A549 (cell line): Measurements from ENCODE around the gene PDGFA. TPM values are rescaled to one million over a fixed set of nuclear protein-coding genes. Genes with fewer than 3 reads are reported as not detected.

Source experiments
- ATAC-seq, 2 experiments: fragments of 200-7000 bp in 1 of 2; fragments of >200 bp in 1 of 2; cut with Nextera tagmentation in 1 of 2; cut with Tn5 transposase in 1 of 2; 3 replicates each; pipeline versions ENCODE4 v1.8.0 to v1.9.1; 2018 to 2020; ENCODE audit warnings: mild to moderate bottlenecking in 1 of 2, moderate library complexity in 1 of 2
- CTCF ChIA-PET: fragments of 300-600 bp; sonication (Branson Sonifier 250); formaldehyde crosslinking; extraction: SDS; loops from one replicate; lab custom pipeline; 2021; ENCODE audit warnings: antibody characterized with exemption, inconsistent platforms; lab: Yijun Ruan, JAX
- POLR2A ChIA-PET: fragments of 350-600 bp; formaldehyde crosslinking; extraction: SDS; loops from one replicate; lab custom pipeline; 2021; ENCODE audit warnings: antibody characterized with exemption, inconsistent platforms; lab: Yijun Ruan, JAX
- DNase-seq, 2 experiments: peaks; one replicate each; pipeline versions ENCODE4 v3.0.0 to v3.0.0-alpha.2; 2011 to 2016; ENCODE audit warnings: low read depth in 1 of 2, low spot score in 1 of 2
- FAIRE-seq: peaks from 2 replicates; lab custom pipeline; 2011; peaks lifted over from hg19 to GRCh38; lab: Jason Lieb, UNC
- H3K27ac ChIP-seq, 2 experiments: fragments of >200 bp; sonication (Bioruptor Twin); formaldehyde crosslinking; 3 replicates each; pipeline ENCODE4 v1.5.1; 2016 to 2017
- H3K4me1 ChIP-seq: fragments of >200 bp; sonication (Bioruptor Twin); formaldehyde crosslinking; 3 replicates; pipeline ENCODE4 v1.6.1; 2016
- H3K4me2 ChIP-seq: fragments of >200 bp; sonication (Bioruptor Twin); formaldehyde crosslinking; 3 replicates; pipeline ENCODE4 v1.6.1; 2016
- H3K4me3 ChIP-seq: fragments of >200 bp; sonication (Bioruptor Twin); formaldehyde crosslinking; 3 replicates; pipeline ENCODE4 v1.5.1; 2016
- H3K9me3 ChIP-seq: fragments of >200 bp; sonication (Bioruptor Twin); formaldehyde crosslinking; 3 replicates; pipeline ENCODE4 v1.6.1; 2016
- CBX2 ChIP-seq: fragments of 200-600 bp; sonication (generic); IDR thresholded peaks from 2 replicates; pipeline ENCODE4 v1.6.1; 2016; ENCODE audit warnings: low read depth, mild to moderate bottlenecking, borderline replicate concordance
- CHD2 ChIP-seq: fragments of 150-350 bp; IDR thresholded peaks from 2 replicates; pipeline ENCODE4 v1.6.1; 2014; ENCODE audit warnings: low read length; ENCODE audit not compliant: partially characterized antibody
- CTCF ChIP-seq: fragments of >200 bp; sonication (Bioruptor Twin); formaldehyde crosslinking; IDR thresholded peaks from 3 replicates; pipeline ENCODE4 v1.5.1; 2016
- E2F6 ChIP-seq: IDR thresholded peaks from 2 replicates; pipeline ENCODE4 v1.6.1; 2012; ENCODE audit warnings: low read depth, borderline replicate concordance
- EHF ChIP-seq: fragments of 250-450 bp; sonication (Bioruptor Pico); IDR thresholded peaks from 2 replicates; pipeline ENCODE4 v1.5.0; 2020; ENCODE audit warnings: mild to moderate bottlenecking
- EHMT2 ChIP-seq: fragments of 200-600 bp; sonication (generic); IDR thresholded peaks from 2 replicates; pipeline ENCODE4 v1.6.1; 2016; ENCODE audit warnings: antibody characterized with exemption, low read depth, mild to moderate bottlenecking, moderate library complexity
- EP300 ChIP-seq, 2 experiments: fragments of >200 bp; sonication (Bioruptor Twin); formaldehyde crosslinking; IDR thresholded peaks; 2 replicates in 1 of 2; 3 replicates in 1 of 2; pipeline ENCODE4 v1.6.1; 2016 to 2017
- FOSL2 ChIP-seq, 2 experiments: fragments of 450-650 bp in 1 of 2; fragments of >200 bp in 1 of 2; sonication (Bioruptor Twin) in 1 of 2; formaldehyde crosslinking; IDR thresholded peaks; 2 replicates each; pipeline versions ENCODE4 v1.5.0 to v1.6.1; 2016 to 2020; ENCODE audit warnings: mild to moderate bottlenecking in 1 of 2, moderate library complexity in 1 of 2
- FOXS1 ChIP-seq: fragments of 250-450 bp; sonication (Bioruptor Pico); IDR thresholded peaks from 2 replicates; pipeline ENCODE4 v1.5.0; 2020; ENCODE audit warnings: mild to moderate bottlenecking, moderate library complexity
- HES2 ChIP-seq: fragments of >200 bp; sonication (Bioruptor Twin); formaldehyde crosslinking; IDR thresholded peaks from 2 replicates; pipeline ENCODE4 v1.6.1; 2016
- HOXB13 ChIP-seq: fragments of 250-450 bp; sonication (Bioruptor Pico); IDR thresholded peaks from 2 replicates; pipeline ENCODE4 v1.5.0; 2020; ENCODE audit warnings: low read depth, mild to moderate bottlenecking, moderate library complexity
- JUNB ChIP-seq: fragments of >200 bp; sonication (Bioruptor Twin); formaldehyde crosslinking; IDR thresholded peaks from 2 replicates; pipeline ENCODE4 v1.6.1; 2016
- KDM1A ChIP-seq: fragments of 200-600 bp; sonication (generic); IDR thresholded peaks from 2 replicates; pipeline ENCODE4 v1.6.1; 2016; ENCODE audit warnings: low read depth, mild to moderate bottlenecking
- MAFK ChIP-seq: fragments of 450-650 bp; IDR thresholded peaks from 2 replicates; pipeline ENCODE4 v1.6.1; 2014; ENCODE audit not compliant: partially characterized antibody
- MYC ChIP-seq: IDR thresholded peaks from 2 replicates; pipeline ENCODE4 v1.6.1; 2012; ENCODE audit warnings: mild to moderate bottlenecking, inconsistent platforms, low read length, improper control_type of control experiment, borderline replicate concordance
- NFE2L2 ChIP-seq: fragments of 150-350 bp; conservative IDR thresholded peaks from 2 replicates; pipeline ENCODE4 v1.6.1; 2014; ENCODE audit warnings: low read length
- NPAS2 ChIP-seq: fragments of 250-450 bp; sonication (Bioruptor Pico); IDR thresholded peaks from 2 replicates; pipeline ENCODE4 v1.8.0; 2022; ENCODE audit warnings: mild to moderate bottlenecking, moderate library complexity, borderline replicate concordance
- PBX3 ChIP-seq: IDR thresholded peaks from 2 replicates; pipeline ENCODE4 v1.6.1; 2012
- POLR2A ChIP-seq: IDR thresholded peaks from 2 replicates; pipeline ENCODE4 v1.6.1; 2012; ENCODE audit warnings: mild to moderate bottlenecking, low read length
- RARB ChIP-seq: fragments of 250-450 bp; sonication (Bioruptor Pico); IDR thresholded peaks from 2 replicates; pipeline ENCODE4 v1.8.0; 2021; ENCODE audit warnings: mild to moderate bottlenecking, moderate library complexity
- RCOR1 ChIP-seq: fragments of 150-350 bp; IDR thresholded peaks from 2 replicates; pipeline ENCODE4 v1.6.1; 2014; ENCODE audit warnings: antibody characterized with exemption, low read length, low read depth
- RFX5 ChIP-seq: fragments of 450-650 bp; IDR thresholded peaks from 2 replicates; pipeline ENCODE4 v1.7.1; 2014; ENCODE audit warnings: antibody characterized with exemption, mild to moderate bottlenecking, moderate library complexity
- RNF2 ChIP-seq: fragments of 200-600 bp; sonication (generic); IDR thresholded peaks from 2 replicates; pipeline ENCODE4 v1.6.1; 2016; ENCODE audit warnings: low read depth, mild to moderate bottlenecking, antibody characterized with exemption, moderate library complexity, borderline replicate concordance
- SREBF2 ChIP-seq: fragments of 450-650 bp; IDR thresholded peaks from 2 replicates; pipeline ENCODE4 v1.6.1; 2014; ENCODE audit warnings: mild to moderate bottlenecking, moderate library complexity
- ZC3H11A ChIP-seq: fragments of 450-650 bp; IDR thresholded peaks from 2 replicates; pipeline ENCODE4 v1.6.1; 2014; ENCODE audit warnings: antibody characterized with exemption, mild to moderate bottlenecking
- ZNF302 ChIP-seq: fragments of 250-450 bp; sonication (Bioruptor Pico); IDR thresholded peaks from 2 replicates; pipeline ENCODE4 v1.9.0; 2021; ENCODE audit warnings: inconsistent platforms, mild to moderate bottlenecking, moderate library complexity
- ZSCAN20 ChIP-seq: fragments of 250-450 bp; sonication (Bioruptor Pico); IDR thresholded peaks from 2 replicates; pipeline ENCODE4 v1.8.0; 2022; ENCODE audit warnings: mild to moderate bottlenecking, moderate library complexity
- WGBS: methylation state at CpG from one replicate; pipeline ENCODE4 v1.1.6; 2017; ENCODE audit errors: missing lambda C conversion rate; 5-methylcytosine and 5-hydroxymethylcytosine counted together
- polyA plus RNA-seq, 4 experiments: library from polyadenylated mRNA; depleted of rRNA in 3 of 4; stranded (reverse); fragments of >200 nt; fragmentation: RNase III in 1 of 4; extraction: RNeasy Plus Mini Kit Qiagen cat#74134 plus additional on column Dnase treatment in 1 of 4; gene quantifications; 2 replicates in 3 of 4; 3 replicates in 1 of 4; pipeline ENCODE4 v1.2.3, GENCODE V29; 2011 to 2017

The PDGFA gene
- polyA plus RNA-seq, 2 of the 4 experiments (the other 2 are of a cell fraction): 12.8 to 14.9 TPM

GRCh38 chr7:450036-450435, 69.6 kb downstream of the PDGFA start:
- H3K4me3 ChIP-seq: no peak overlapping the region
- H3K27ac ChIP-seq: no peak overlapping the region
- H3K4me2 ChIP-seq: no peak overlapping the region
- ChIA-PET POLR2A (no interaction called here), CTCF (interaction anchor here (1.1 kb wide), 2 partner anchors 15 to 128 kb away, joined by 4 to 6 read pairs; no protein-coding TSS in a partner anchor)
- DNase-seq (no peak), ATAC-seq (no peak), FAIRE-seq (no peak)
- H3K9me3 ChIP-seq: no peaks in the 10 kb centered on the region
- WGBS: 77% methylated on average over 11 of the region's 11 CpGs
- TF ChIP-seq RARB (CRISPR knock-in tag): no peak
- TF ChIP-seq MYC: no peak
- no peak for TF ChIP-seq NFE2L2
- no peak for TF ChIP-seq NPAS2 (CRISPR knock-in tag)
- no peak for TF ChIP-seq HOXB13 (CRISPR knock-in tag)
- no peak for TF ChIP-seq CBX2
- no peak for TF ChIP-seq CHD2
- TF ChIP-seq CTCF: no peak
- no peak for TF ChIP-seq POLR2A
- TF ChIP-seq JUNB: no peak
- TF ChIP-seq EHMT2: no peak
- no peak for TF ChIP-seq ZSCAN20
- no peak for TF ChIP-seq EP300 (IDR thresholded peaks at IDR 0.05)
- TF ChIP-seq EHF (CRISPR knock-in tag): no peak
- peaks cover 4% of the 10 kb centered on the region; the same call in 1 of the 3 replicates for H3K4me1 ChIP-seq

- ATAC-seq (no peak), FAIRE-seq (no peak), DNase-seq (no peak)
- CTCF ChIA-PET: interaction anchor here (1.1 to 1.5 kb wide), 3 partner anchors 14 to 128 kb away, joined by 3 to 6 read pairs (median 4); no protein-coding TSS in a partner anchor
- no peak overlapping the region for H3K27ac ChIP-seq
- TF ChIP-seq PBX3 (no peak), RNF2 (no peak), E2F6 (no peak), ZNF302 (CRISPR knock-in tag) (no peak), CBX2 (no peak), FOXS1 (CRISPR knock-in tag) (no peak), MAFK (no peak), RFX5 (no peak), FOSL2 (IDR thresholded peaks at IDR 0.05) (no peak), FOSL2 (CRISPR knock-in tag; IDR thresholded peaks at IDR 0.05) (no peak), SREBF2 (no peak), RCOR1 (no peak), MYC (no peak), ZC3H11A (no peak), EHMT2 (no peak), HES2 (no peak), RARB (CRISPR knock-in tag) (no peak), KDM1A (no peak), POLR2A (no peak), ZSCAN20 (no peak), EP300 (IDR thresholded peaks at IDR 0.05) (no peak)
- no peak overlapping the region for H3K4me3 ChIP-seq
- H3K9me3 ChIP-seq: no peaks in the 10 kb centered on the region
- H3K4me1 ChIP-seq: peaks cover 4% of the 10 kb centered on the region; the same call in 1 of the 3 replicates
- POLR2A ChIA-PET: no interaction called here
- no peak overlapping the region for H3K4me2 ChIP-seq
- 60% methylated on average over 17 of the region's 17 CpGs for WGBS
Observed at GRCh38 chr7:449324-450019, 70.2 kb downstream of the PDGFA start.
